SU-DHL-6 (cell line): Measurements from ENCODE around the gene LYVE1.
"Not testable (repeated sequence)": the region's sequence is repeated elsewhere in the genome, so short reads cannot be mapped to it uniquely, and the experiment has no call there.

Experiments
- H2AFZ ChIP-seq: fragments of 200-600 bp; sonication (generic); 2 replicates; pipeline ENCODE4 v1.6.1; 2014; ENCODE audit warnings: low read depth, mild to moderate bottlenecking, moderate library complexity, mixed read lengths, antibody characterized with exemption, low read length; ENCODE audit not compliant: severe bottlenecking
- H3F3A ChIP-seq: fragments of 200-600 bp; shearing (Covaris generic); 2 replicates; pipeline ENCODE4 v1.6.0; 2016; ENCODE audit warnings: antibody characterized with exemption, mild to moderate bottlenecking; ENCODE audit not compliant: insufficient read depth
- H3K27ac ChIP-seq: fragments of 200-600 bp; sonication (generic); 2 replicates; pipeline ENCODE4 v1.5.1; 2016; ENCODE audit warnings: low read depth, mild to moderate bottlenecking, low read length, moderate library complexity, mixed read lengths
- H3K27me3 ChIP-seq: fragments of 200-600 bp; sonication (generic), shearing (Covaris generic); 2 replicates; pipeline ENCODE4 v1.6.0; 2014; ENCODE audit warnings: mild to moderate bottlenecking, low read length
- H3K36me3 ChIP-seq: fragments of 200-600 bp; sonication (generic); 2 replicates; pipeline ENCODE4 v1.6.1; 2014; ENCODE audit warnings: mild to moderate bottlenecking, low read length, mixed read lengths
- H3K4me2 ChIP-seq: fragments of 300-600, 200-600 bp; shearing (Covaris generic), sonication (generic); 2 replicates; pipeline ENCODE4 v1.6.0; 2014; ENCODE audit warnings: low read length, low read depth, mild to moderate bottlenecking; ENCODE audit not compliant: poor library complexity, severe bottlenecking
- H3K4me3 ChIP-seq: fragments of 200-600 bp; sonication (generic); 2 replicates; pipeline ENCODE4 v1.5.1; 2014; ENCODE audit warnings: antibody characterized with exemption, low read length, mild to moderate bottlenecking, mixed read lengths; ENCODE audit not compliant: insufficient read depth, poor library complexity, severe bottlenecking
- H3K79me2 ChIP-seq: fragments of 200-600 bp; sonication (generic); 2 replicates; pipeline ENCODE4 v1.6.1; 2014; ENCODE audit warnings: mild to moderate bottlenecking, low read length, moderate library complexity; ENCODE audit not compliant: insufficient read depth
- H3K9ac ChIP-seq: fragments of 200-600 bp; sonication (generic); 2 replicates; pipeline ENCODE4 v1.7.0; 2014; ENCODE audit warnings: mild to moderate bottlenecking, low read length
- H3K9me2 ChIP-seq: fragments of 200-600 bp; sonication (generic); replicated peaks from 2 replicates; pipeline ENCODE4 v1.6.1; 2014; ENCODE audit warnings: low read length; ENCODE audit not compliant: insufficient read depth
- H3K9me3 ChIP-seq: fragments of 200-600 bp; sonication (generic); 2 replicates; pipeline ENCODE4 v1.6.1; 2014; ENCODE audit warnings: low read length, mixed read lengths; ENCODE audit not compliant: insufficient read depth
- H4K20me1 ChIP-seq: fragments of 200-600 bp; sonication (generic); 2 replicates; pipeline ENCODE4 v1.6.1; 2014; ENCODE audit warnings: low read depth, mild to moderate bottlenecking, antibody characterized with exemption, low read length, moderate library complexity, mixed read lengths
- EZH2phosphoT487 ChIP-seq: fragments of 200-600 bp; sonication (generic), shearing (Covaris generic); conservative IDR thresholded peaks from 2 replicates; pipeline ENCODE4 v1.6.1; 2018; ENCODE audit warnings: mild to moderate bottlenecking, antibody characterized with exemption, low read length, moderate library complexity, mixed read lengths
- TF ChIP-seq, protein P1 (sequence below): fragments of 200-600 bp; sonication (generic); IDR thresholded peaks from one replicate; pipeline ENCODE4 v1.5.1; 2017; ENCODE audit warnings: antibody characterized with exemption, mild to moderate bottlenecking, low read length, moderate library complexity; ENCODE audit not compliant: insufficient read depth, poor library complexity, severe bottlenecking

LYVE1 gene

DNA sequence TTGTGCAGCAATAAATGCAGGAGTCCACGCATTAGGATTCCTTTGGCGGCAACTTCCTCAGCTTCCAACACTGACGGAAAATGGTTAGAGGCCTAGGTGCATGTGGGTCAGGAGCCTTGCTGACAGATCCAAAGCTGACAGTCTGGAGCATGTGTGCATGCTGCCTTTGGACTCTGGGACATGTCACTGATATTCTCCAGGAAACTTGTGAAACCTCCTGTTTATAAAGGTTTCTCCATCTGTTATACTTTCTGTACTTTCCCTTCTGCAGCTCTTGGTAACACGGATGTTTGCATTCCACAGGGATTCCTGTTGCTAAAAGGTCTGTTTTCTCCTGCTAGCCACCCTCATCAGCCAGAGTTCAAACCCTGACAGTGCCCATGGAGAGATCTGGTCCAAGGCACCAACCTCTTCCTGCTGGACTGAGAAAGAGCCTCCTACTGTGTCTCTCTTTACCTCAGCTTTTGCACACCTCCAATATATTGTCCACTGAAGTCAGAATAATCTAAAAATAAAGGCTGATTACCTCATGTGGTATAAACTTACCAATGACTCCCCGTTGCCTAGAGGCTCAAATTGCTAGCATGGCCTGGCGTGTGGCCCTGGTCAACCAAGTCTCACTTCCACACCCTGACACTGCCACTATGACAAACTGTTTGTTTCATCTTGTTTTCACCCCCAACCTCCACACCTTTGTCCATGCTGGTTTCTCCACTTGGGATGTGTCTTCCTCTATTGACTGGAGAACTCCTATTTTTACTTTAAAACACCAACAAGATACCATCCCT is 31.1 kb upstream of the LYVE1 start:
- Histone ChIP-seq H3K27ac (no peak overlapping the region), H4K20me1 (no peaks in the 10 kb centered on the region), H3K4me2 (no peak overlapping the region), H3K27me3 (no peaks in the 10 kb centered on the region), H3K79me2 (no peaks in the 10 kb centered on the region), H3K4me3 (no peak overlapping the region), H2AFZ (no peak overlapping the region), H3F3A (no peaks in the 10 kb centered on the region), H3K36me3 (no peaks in the 10 kb centered on the region), H3K9ac (no peak overlapping the region), H3K9me2 (no peaks in the 10 kb centered on the region), H3K9me3 (no peaks in the 10 kb centered on the region)
- TF ChIP-seq, protein P1, sequence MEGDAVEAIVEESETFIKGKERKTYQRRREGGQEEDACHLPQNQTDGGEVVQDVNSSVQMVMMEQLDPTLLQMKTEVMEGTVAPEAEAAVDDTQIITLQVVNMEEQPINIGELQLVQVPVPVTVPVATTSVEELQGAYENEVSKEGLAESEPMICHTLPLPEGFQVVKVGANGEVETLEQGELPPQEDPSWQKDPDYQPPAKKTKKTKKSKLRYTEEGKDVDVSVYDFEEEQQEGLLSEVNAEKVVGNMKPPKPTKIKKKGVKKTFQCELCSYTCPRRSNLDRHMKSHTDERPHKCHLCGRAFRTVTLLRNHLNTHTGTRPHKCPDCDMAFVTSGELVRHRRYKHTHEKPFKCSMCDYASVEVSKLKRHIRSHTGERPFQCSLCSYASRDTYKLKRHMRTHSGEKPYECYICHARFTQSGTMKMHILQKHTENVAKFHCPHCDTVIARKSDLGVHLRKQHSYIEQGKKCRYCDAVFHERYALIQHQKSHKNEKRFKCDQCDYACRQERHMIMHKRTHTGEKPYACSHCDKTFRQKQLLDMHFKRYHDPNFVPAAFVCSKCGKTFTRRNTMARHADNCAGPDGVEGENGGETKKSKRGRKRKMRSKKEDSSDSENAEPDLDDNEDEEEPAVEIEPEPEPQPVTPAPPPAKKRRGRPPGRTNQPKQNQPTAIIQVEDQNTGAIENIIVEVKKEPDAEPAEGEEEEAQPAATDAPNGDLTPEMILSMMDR, result no peak
- TF ChIP-seq EZH2phosphoT487, result no peak

- H3K4me2 ChIP-seq, result no peak overlapping the region
- H3K27me3 ChIP-seq, result no peaks in the 10 kb centered on the region
- no peak overlapping the region for H3K4me3 ChIP-seq
- TF ChIP-seq, protein P1, result no peak
- no peak for TF ChIP-seq EZH2phosphoT487
- H3K36me3 ChIP-seq, result no peaks in the 10 kb centered on the region
- no peaks in the 10 kb centered on the region for H3K9me2 ChIP-seq
- no peak overlapping the region for H3K27ac ChIP-seq
- no peaks in the 10 kb centered on the region for H4K20me1 ChIP-seq
- H3F3A ChIP-seq, result no peaks in the 10 kb centered on the region
- H3K9me3 ChIP-seq, result no peaks in the 10 kb centered on the region
- no peaks in the 10 kb centered on the region for H3K79me2 ChIP-seq
- no peak overlapping the region for H3K9ac ChIP-seq
- no peak overlapping the region for H2AFZ ChIP-seq
Measured at GRCh38 chr11:10598816-10599215, 30.4 kb upstream of the LYVE1 start.

- TF ChIP-seq EZH2phosphoT487, result no peak
- TF ChIP-seq, protein P1, result no peak
- H3K9me2 ChIP-seq, result no peaks in the 10 kb centered on the region
- no peaks in the 10 kb centered on the region for H3K36me3 ChIP-seq
- H3K27me3 ChIP-seq, result no peaks in the 10 kb centered on the region
- H3K9me3 ChIP-seq, result no peaks in the 10 kb centered on the region
- H3K27ac ChIP-seq, result no peak overlapping the region
- no peaks in the 10 kb centered on the region for H4K20me1 ChIP-seq
- no peak overlapping the region for H3K4me3 ChIP-seq
- H3K4me2 ChIP-seq, result no peak overlapping the region
- no peaks in the 10 kb centered on the region for H3K79me2 ChIP-seq
- no peak overlapping the region for H2AFZ ChIP-seq
- no peak overlapping the region for H3K9ac ChIP-seq
- H3F3A ChIP-seq, result no peaks in the 10 kb centered on the region
Measured at GRCh38 chr11:10597877-10598351, 29.4 kb upstream of the LYVE1 start.

DNA sequence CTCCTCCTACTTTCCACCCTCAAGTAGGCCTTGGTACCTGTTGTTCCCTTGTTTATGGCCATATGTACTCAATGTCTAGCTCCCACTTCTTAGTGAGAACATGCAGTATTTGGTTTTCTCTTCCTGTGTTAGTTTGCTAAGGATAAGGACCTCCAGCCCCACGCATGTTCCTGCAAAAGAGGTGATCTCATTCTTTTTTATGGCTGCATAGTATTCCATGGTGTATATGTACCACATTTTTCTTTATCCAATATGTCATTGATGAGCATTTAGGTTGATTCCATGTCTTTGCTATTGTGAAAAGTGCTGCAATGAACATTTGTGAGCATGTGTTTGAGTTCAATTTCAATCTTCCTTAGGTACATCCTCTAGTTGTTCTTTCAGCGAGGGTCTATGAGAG is 27.4 kb upstream of the LYVE1 start:
- not testable (repeated sequence) for H3K9me2 ChIP-seq, H3K27me3 ChIP-seq, H3K36me3 ChIP-seq, H3K9me3 ChIP-seq, H3K79me2 ChIP-seq, H2AFZ ChIP-seq, H3K4me2 ChIP-seq, H4K20me1 ChIP-seq, H3K4me3 ChIP-seq, H3K9ac ChIP-seq, H3F3A ChIP-seq, H3K27ac ChIP-seq
